ENCODE results near the gene AGXT.

AGXT gene

GRCh38 chr2:240822280-240822847 lies 46.3 kb upstream of the AGXT start:
- ChIA-PET CTCF (no interaction called here), POLR2A (no interaction called here)
- no peak for TF ChIP-seq NFRKB (IDR thresholded peaks at IDR 0.05)
- no peak for TF ChIP-seq ARNT (IDR thresholded peaks at IDR 0.05)
- TF ChIP-seq FOXA1 (IDR thresholded peaks at IDR 0.05) = no peak
- no peak for TF ChIP-seq ELF4 (IDR thresholded peaks at IDR 0.05)
- TF ChIP-seq ZNF384 (IDR thresholded peaks at IDR 0.05) = no peak
- TF ChIP-seq HDGF (IDR thresholded peaks at IDR 0.05; ENCODE audit: borderline replicate concordance) = no peak
- TF ChIP-seq CTBP1 (IDR thresholded peaks at IDR 0.05; ENCODE audit: borderline replicate concordance) = no peak
- no peak for DNase-seq (ENCODE audit: extremely low spot score)

DNA sequence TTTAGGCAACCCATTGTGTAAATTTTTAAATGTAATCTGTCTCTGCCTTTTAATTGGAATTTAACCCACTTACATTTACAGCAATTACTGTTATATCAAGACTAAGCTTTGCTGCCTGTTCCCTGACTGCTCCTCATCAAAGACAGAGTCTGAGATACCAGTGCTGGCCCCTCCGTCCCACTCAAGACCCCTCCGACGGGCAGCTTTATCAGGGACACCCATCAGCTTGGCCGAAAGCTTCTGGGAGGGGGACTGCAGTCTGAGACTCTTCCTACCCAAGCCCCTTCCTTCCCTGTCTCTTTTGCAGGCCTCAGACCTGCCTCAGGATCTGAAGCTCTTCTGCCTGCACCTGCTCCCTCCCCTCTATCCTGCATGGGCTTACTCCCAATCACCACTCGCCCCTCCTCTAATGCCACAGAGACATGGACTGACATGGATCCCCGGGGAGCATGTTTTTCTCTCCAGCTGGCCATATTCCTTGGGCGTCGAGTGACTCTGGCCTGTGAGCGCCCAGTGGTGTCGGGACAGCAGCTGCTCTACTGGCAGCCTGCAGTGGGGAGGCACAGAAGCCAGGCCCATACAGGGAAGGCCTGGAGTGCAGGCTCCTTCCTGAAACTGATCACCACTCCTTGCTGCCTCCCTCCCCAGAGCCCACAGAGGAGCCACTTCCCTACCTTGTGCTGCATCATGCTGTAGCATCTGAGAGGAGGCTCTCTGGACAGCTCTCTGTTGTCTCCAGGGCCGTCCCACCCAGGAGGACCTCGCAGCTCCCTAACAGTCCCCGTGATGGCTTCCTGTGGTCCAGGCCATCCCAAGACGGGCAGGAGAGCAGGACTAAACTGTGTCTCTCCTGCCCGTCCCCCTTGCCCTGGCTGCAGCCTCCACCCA lies 44.9 kb upstream of the AGXT start:
- DNase-seq (ENCODE audit: extremely low spot score) = no peak
- CTCF ChIA-PET = no interaction called here
- no peak for TF ChIP-seq SUZ12 (IDR thresholded peaks at IDR 0.05)
- POLR2A ChIA-PET = no interaction called here

GRCh38 chr2:240825476-240825875 lies 43.1 kb upstream of the AGXT start:
- DNase-seq (ENCODE audit: extremely low spot score) = no peak
- ChIA-PET CTCF (no interaction called here), POLR2A (no interaction called here)
- TF ChIP-seq ZNF384 (IDR thresholded peaks at IDR 0.05) (no peak), ARNT (IDR thresholded peaks at IDR 0.05) (no peak), ELF4 (IDR thresholded peaks at IDR 0.05) (no peak), SUZ12 (IDR thresholded peaks at IDR 0.05) (no peak), LEF1 (IDR thresholded peaks at IDR 0.05; ENCODE audit: borderline replicate concordance) (no peak), L3MBTL2 (conservative IDR thresholded peaks at IDR 0.05) (no peak), PKNOX1 (IDR thresholded peaks at IDR 0.05) (no peak)

DNA sequence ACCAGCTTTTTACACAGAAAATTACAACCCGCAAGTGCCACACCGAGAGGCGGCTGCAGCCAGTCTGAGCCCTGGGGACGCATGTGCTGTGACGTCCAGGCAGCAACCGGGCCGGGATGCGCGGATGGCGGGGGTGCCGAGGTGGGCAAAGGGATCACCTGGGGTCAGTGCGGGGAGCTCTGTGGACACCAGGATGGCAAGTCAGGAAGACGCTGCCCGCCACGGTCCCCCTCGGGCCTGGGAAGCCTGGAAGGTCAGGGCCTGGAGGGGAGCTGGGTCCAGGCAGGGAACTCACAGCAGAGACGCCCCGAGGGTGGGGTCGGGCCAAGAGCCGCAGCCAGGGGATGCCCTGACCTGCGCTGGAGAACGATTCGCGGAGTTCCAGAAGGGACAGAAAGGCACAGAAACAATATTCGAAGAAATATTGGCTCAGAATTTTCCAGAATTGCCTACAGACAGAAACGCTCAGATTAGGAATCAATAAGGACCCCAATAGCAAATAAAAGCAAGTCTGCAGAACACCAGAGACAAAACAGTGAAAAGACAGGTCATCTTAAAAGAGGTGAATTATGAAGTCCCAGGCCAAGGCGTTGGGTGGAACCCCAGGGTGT lies 36.9 kb upstream of the AGXT start:
- CTCF ChIA-PET = no interaction called here
- TF ChIP-seq SP1 (IDR thresholded peaks at IDR 0.05) (no peak), NFRKB (IDR thresholded peaks at IDR 0.05) (no peak), SUZ12 (IDR thresholded peaks at IDR 0.05) (no peak), FOXM1 (IDR thresholded peaks at IDR 0.05; ENCODE audit: borderline replicate concordance) (no peak), FOXA1 (IDR thresholded peaks at IDR 0.05) (no peak), CTBP1 (IDR thresholded peaks at IDR 0.05; ENCODE audit: borderline replicate concordance) (no peak), L3MBTL2 (conservative IDR thresholded peaks at IDR 0.05) (no peak), TARDBP (IDR thresholded peaks at IDR 0.05) (no peak), ELF4 (IDR thresholded peaks at IDR 0.05) (no peak), HDGF (IDR thresholded peaks at IDR 0.05; ENCODE audit: borderline replicate concordance) (no peak), ZNF384 (IDR thresholded peaks at IDR 0.05) (no peak), PKNOX1 (IDR thresholded peaks at IDR 0.05) (no peak), BHLHE40 (IDR thresholded peaks at IDR 0.05; ENCODE audit: borderline replicate concordance) (no peak)
- no peak for DNase-seq (ENCODE audit: extremely low spot score)
- POLR2A ChIA-PET = interaction anchor here (2.0 kb wide), 1 partner anchor 12 kb away, joined by 8 read pairs; the partner anchor contains the start of gene KIF1A

DNA sequence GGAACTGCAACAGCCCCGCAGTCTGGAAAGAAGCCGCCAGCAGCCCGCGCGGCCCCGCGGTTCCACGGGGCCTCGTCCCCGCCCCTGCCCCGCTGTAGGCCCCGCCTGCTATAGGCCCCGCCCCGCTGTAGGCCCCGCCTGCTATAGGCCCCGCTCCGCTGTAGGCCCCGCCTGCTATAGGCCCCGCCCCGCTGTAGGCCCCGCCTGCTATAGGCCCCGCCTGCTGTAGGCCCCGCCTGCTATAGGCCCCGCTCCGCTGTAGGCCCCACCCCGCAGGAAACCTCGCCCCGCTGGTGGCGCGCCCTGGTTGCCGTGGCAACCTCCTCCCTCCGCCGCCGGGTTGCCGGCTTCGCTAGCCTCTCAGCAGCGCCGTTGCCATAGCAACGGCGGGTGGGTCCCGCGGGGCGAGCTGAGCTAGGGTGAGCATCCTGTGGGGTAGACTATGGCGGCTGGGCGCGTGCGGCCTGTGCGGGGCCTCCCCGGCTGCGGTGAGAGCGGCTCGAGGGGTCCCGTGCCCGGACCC lies 36.4 kb upstream of the AGXT start:
- peak; percentile 96 for DNase-seq (ENCODE audit: extremely low spot score)
- ChIA-PET POLR2A (interaction anchor here (2.0 kb wide), 1 partner anchor 12 kb away, joined by 8 read pairs; the partner anchor contains the start of gene KIF1A), CTCF (no interaction called here)
- TF ChIP-seq SUZ12 (IDR thresholded peaks at IDR 0.05) = no peak
- TF ChIP-seq HDGF (IDR thresholded peaks at IDR 0.05; ENCODE audit: borderline replicate concordance) = 0 out of 2 replicates have a peak, but pooled peaks have one; percentile 41

DNA sequence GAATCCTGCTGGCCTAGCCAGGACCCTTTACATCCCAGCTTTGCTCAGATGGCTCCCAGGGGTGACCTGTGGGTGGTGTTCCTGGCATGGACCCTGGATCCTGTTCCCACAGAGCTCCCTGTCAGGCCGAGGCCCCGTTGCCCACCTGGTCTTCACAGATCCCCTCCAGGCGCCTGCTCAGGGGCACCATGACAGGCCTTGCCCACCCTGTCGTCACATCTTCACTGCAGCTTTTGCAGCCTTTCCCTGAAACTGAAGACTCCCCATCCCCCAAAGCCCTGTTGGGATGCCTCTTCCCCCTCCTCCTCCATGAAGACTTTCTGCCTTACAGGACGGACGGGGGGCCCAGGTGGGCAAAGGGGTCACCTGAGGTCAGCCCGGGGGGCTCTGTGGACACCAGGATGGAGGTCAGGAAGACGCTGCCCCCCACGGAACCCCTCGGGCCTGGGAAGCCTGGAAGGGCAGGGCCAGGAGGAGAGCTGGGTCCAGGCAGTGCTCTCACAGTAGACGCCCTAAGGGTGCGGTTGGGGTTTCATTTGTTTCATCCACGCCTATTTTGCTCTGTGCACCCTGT lies 35.6 kb upstream of the AGXT start:
- DNase-seq (ENCODE audit: extremely low spot score) = no peak
- ChIA-PET POLR2A (interaction anchor here (2.0 kb wide), 1 partner anchor 13 kb away, joined by 8 read pairs; the partner anchor contains the start of gene KIF1A), CTCF (no interaction called here)
- TF ChIP-seq ZNF384 (IDR thresholded peaks at IDR 0.05) (no peak), BHLHE40 (IDR thresholded peaks at IDR 0.05; ENCODE audit: borderline replicate concordance) (no peak), TARDBP (IDR thresholded peaks at IDR 0.05) (no peak), ELF4 (IDR thresholded peaks at IDR 0.05) (no peak), SP1 (IDR thresholded peaks at IDR 0.05) (no peak), NFRKB (IDR thresholded peaks at IDR 0.05) (no peak), SUZ12 (IDR thresholded peaks at IDR 0.05) (no peak), HDGF (IDR thresholded peaks at IDR 0.05; ENCODE audit: borderline replicate concordance) (no peak), ARNT (IDR thresholded peaks at IDR 0.05) (no peak), L3MBTL2 (conservative IDR thresholded peaks at IDR 0.05) (no peak), FOXK2 (IDR thresholded peaks at IDR 0.05) (no peak), FOXA1 (IDR thresholded peaks at IDR 0.05) (no peak), PKNOX1 (IDR thresholded peaks at IDR 0.05) (no peak), LEF1 (IDR thresholded peaks at IDR 0.05; ENCODE audit: borderline replicate concordance) (no peak)

All from HEK293T (cell line).